DND-41 (cell line): ENCODE results near the gene HSBP1.

ENCODE experiments used
- CTCF ChIP-seq: IDR thresholded peaks from 2 replicates; pipeline ENCODE4 v1.5.1; 2012; ENCODE audit warnings: borderline replicate concordance, low read length, moderate library complexity, mild to moderate bottlenecking; ENCODE audit not compliant: poor library complexity, severe bottlenecking; ENCODE audit errors: extremely low read depth
- EZH2 ChIP-seq: IDR thresholded peaks from 3 replicates; pipeline ENCODE4 v1.6.1; 2012; ENCODE audit warnings: borderline replicate concordance, low read depth, mild to moderate bottlenecking, moderate library complexity, low read length, inconsistent platforms; ENCODE audit not compliant: severe bottlenecking

GRCh38 chr16:83789642-83790401 is 18.0 kb upstream of the HSBP1 start:
- TF ChIP-seq EZH2: no peak
- TF ChIP-seq CTCF: no peak
